GM06990 (cell line): ENCODE results near the gene URB1.
"Not testable (repeated sequence)": the region's sequence is repeated elsewhere in the genome, so short reads cannot be mapped to it uniquely, and the experiment has no call there.

Experiments
- DNase-seq: peaks from one replicate; pipeline ENCODE4 v3.0.0-alpha.2; 2011; ENCODE audit not compliant: insufficient read length; ENCODE audit errors: extremely low read depth
- H3K27me3 ChIP-seq: replicated peaks from 2 replicates; pipeline ENCODE4 v1.6.0; 2011; ENCODE audit warnings: low read length; ENCODE audit not compliant: control insufficient read depth, insufficient read depth
- H3K36me3 ChIP-seq: 2 replicates; pipeline ENCODE4 v1.5.1; 2011; ENCODE audit warnings: low read length; ENCODE audit not compliant: control insufficient read depth, insufficient read depth
- H3K4me3 ChIP-seq: replicated peaks from 2 replicates; pipeline ENCODE4 v1.5.1; 2011; ENCODE audit warnings: low read depth, mild to moderate bottlenecking, control low read depth, low read length
- TF ChIP-seq, protein P1 (sequence below): IDR thresholded peaks from 2 replicates; pipeline ENCODE4 v1.5.1; 2011; ENCODE audit warnings: low read length, control low read depth, mild to moderate bottlenecking, inconsistent platforms; ENCODE audit not compliant: insufficient read depth, poor library complexity, severe bottlenecking

The URB1 gene

DNA sequence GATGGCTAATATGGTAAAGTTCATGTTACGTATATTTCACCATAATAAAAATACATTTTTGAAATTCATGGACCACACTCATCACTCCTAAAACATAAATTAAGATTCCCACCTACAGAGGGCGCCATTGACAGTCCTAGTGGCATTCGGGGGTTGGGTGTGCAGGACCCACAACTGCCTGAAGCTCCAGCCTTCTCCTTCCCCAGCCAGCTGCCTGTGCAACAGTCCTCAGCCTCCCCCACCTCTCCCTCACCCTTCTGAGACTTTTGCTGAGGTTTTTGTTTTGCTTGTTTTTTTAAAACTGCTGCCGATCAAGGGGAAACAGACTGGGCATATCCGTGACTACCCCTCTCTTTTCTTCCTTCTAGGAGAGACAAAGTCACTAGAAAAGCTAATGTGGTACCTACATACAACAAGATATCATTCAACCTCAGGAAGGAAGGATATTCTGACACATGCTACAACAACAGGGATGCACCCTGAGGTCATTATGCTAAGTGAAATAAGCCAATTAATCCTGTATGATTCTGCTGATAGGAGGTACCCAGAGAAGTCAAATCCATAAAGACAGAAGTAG is 10.5 kb upstream of the URB1 start:
- TF ChIP-seq, protein P1, sequence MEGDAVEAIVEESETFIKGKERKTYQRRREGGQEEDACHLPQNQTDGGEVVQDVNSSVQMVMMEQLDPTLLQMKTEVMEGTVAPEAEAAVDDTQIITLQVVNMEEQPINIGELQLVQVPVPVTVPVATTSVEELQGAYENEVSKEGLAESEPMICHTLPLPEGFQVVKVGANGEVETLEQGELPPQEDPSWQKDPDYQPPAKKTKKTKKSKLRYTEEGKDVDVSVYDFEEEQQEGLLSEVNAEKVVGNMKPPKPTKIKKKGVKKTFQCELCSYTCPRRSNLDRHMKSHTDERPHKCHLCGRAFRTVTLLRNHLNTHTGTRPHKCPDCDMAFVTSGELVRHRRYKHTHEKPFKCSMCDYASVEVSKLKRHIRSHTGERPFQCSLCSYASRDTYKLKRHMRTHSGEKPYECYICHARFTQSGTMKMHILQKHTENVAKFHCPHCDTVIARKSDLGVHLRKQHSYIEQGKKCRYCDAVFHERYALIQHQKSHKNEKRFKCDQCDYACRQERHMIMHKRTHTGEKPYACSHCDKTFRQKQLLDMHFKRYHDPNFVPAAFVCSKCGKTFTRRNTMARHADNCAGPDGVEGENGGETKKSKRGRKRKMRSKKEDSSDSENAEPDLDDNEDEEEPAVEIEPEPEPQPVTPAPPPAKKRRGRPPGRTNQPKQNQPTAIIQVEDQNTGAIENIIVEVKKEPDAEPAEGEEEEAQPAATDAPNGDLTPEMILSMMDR, result peak; percentile 60
- no peaks in the 10 kb centered on the region for H3K27me3 ChIP-seq
- no peak overlapping the region for H3K4me3 ChIP-seq
- DNase-seq, result no peak
- no peaks in the 10 kb centered on the region for H3K36me3 ChIP-seq

DNA sequence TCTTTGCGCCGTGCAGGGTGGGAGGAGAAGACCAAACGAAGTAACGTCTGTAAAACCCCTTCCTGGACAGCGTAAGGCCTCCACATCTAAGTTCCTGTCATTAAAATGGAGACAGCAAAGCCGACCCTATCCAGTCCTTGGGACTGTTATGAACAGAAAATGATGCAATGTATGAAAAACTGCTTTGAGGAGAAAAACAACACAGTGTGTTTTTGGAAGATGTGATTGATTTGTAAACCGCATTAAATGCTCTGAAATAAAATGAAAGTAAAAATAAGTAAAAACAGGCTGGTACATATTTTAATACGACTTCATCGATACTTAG is 827 bp upstream of the URB1 start:
- TF ChIP-seq, protein P1, result no peak
- Histone ChIP-seq H3K36me3 (peaks cover 6% of the 10 kb centered on the region), H3K4me3 (no peak overlapping the region; the same call in 1 of the 2 replicates), H3K27me3 (no peaks in the 10 kb centered on the region)
- DNase-seq, result no peak

DNA sequence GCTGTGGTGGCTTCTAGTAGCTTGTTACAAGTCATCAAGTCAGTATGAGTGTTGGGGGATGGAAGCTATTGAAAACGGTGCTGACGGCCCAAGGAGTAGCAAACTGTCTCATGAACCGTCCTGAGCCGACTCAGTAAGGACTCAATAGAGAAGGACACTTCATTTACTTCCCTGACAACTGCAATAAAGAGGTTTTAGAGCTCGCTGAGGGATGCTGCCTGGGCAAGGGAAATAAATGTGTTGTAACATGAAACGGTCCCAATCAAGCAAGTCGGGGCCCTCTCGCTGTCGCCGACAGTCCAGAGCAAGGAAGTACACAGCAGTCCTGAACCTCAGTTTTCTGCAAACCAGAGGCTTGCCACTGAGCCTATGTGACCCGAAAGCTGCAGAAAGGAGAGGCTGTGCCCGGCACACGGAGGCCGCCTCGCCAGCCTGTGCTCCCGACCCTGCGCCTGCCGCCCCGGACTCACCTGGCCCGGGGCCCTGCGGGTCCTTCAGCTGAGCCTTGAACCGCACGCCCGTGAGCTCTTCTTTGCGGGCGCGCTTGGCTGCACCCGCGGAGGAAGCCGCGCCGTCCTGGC is 423 bp downstream of the URB1 start:
- Histone ChIP-seq H3K4me3 (peak overlapping the region; percentile 68), H3K27me3 (no peaks in the 10 kb centered on the region), H3K36me3 (peaks cover 9% of the 10 kb centered on the region)
- no peak for DNase-seq
- TF ChIP-seq, protein P1, result no peak

DNA sequence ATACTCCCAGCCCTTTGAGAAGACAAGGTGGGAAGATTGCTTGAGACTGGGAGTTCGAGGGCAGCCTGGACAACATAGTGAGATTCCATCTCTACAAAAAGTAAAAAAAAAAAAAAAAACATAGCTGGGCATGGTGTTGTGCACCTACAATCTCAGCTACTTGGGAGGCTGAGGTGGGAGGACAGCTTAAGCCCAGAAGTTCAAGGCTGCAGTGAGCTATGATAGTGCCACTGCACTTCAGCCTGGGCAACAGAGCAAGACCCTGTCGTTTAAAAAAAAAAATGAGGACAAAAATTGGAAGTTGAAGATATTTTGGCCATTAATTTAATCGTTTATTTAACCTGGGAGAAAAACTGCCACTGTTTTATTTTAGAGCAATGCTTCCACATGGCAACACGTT is 1.1 kb downstream of the URB1 start:
- Histone ChIP-seq H3K4me3 (peak overlapping the region; percentile 68), H3K36me3 (peaks cover 10% of the 10 kb centered on the region), H3K27me3 (no peaks in the 10 kb centered on the region)
- no peak for DNase-seq
- TF ChIP-seq, protein P1, result no peak

DNA sequence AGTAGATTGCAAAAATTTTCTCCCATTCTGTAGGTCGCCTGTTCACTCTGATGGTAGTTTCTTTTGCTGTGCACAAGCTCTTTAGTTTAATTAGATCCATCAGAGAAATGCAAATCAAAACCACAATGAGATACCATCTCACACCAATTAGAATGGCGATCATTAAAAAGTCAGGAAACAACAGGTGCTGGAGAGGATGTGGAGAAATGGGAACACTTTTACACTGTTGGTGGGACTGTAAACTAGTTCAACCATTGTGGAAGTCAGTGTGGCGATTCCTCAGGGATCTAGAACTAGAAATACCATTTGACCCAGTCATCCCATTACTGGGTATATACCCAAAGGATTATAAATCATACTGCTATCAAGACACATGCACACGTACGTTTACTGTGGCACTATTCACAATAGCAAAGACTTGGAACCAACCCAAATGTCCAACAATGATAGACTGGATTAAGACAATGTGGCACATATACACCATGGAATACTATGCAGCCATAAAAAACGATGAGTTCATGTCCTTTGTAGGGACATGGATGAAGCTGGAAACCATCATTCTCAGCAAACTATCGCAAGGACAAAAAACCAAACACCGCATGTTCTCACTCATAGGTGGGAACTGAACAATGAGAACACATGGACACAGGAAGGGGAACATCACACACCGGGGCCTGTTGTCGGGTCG is 2.1 kb downstream of the URB1 start:
- not testable (repeated sequence) for H3K27me3 ChIP-seq, H3K4me3 ChIP-seq
- peaks cover 12% of the 10 kb centered on the region for H3K36me3 ChIP-seq

DNA sequence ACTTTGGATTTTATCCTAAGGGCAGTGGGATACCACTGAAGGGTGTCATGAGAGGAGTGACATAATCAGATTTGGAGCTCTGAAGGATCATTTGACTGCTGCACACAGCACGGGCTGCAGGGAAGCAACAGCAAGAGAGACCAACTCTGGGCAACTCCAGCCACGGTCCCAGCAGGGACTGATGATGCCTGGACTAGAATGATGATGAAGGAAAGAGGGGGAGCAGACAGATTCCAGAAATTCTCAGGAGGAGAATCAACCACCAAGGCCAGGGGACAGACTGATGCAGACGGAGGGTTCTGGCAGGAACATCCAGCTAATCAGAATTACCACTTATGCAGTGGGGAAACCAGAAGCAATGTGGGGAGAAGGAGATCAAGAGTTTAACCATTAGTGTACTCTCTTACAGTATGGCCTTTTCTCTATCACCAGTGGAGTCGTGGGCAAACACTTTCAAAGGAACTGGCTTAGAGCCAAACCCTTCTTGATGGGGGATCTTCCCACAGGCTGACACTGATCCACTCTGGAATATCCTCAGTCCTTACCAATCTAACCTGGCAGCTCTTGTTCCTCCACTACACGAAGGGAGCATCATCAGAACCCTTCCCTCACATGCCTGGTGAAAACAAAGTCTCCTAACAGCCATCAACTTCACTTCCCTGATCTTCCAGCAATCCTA is 3.3 kb downstream of the URB1 start:
- no peak overlapping the region for H3K4me3 ChIP-seq
- DNase-seq, result no peak
- TF ChIP-seq, protein P1, result no peak
- H3K27me3 ChIP-seq, result no peaks in the 10 kb centered on the region
- peaks cover 12% of the 10 kb centered on the region for H3K36me3 ChIP-seq

More for the DNA sequence above, 2.1 kb downstream of the URB1 start:
- DNase-seq, result not testable (repeated sequence)
